ENCODE results near the gene CDH12.

Gene CDH12

DNA sequence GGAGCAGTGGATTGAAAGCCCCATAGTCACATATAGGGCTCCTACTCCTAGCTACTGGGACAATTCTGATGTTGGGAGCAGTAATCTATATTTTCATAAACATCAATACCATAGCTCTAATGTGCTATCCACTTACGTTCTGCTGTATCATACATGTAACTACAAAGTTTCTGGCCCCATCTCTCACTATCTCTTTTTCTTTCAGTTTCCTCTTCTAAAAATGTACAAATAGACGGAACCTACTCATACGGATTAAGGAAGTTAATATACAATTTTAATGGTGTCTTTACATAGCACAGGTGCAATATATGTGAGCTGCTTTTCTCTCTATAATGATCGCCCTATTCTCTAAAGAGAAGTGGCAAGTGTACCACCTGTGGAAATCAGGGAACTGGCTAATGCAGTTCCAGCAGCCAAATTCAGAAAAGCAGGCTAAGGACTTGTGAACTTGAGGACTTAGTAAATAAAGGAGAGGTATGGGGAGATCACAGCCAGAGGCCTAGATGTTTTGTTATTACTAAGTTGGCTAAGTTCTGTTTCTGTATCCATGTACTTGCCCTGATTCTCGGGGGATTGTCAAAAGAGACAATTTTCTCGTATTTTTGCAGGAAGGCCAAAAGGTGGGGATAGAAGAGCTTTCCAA lies 1021.9 kb downstream of the CDH12 start:
- Mint-ChIP-seq H3K27ac (no peak overlapping the region), H3K27me3 (ENCODE audit: low read depth) (no peaks in the 10 kb centered on the region), H3K36me3 (ENCODE audit: low read depth) (no peaks in the 10 kb centered on the region), H3K9me3 (peaks cover under 1% of the 10 kb centered on the region), H3K4me1 (ENCODE audit: low read depth) (no peaks in the 10 kb centered on the region), H3K4me3 (no peak overlapping the region)

DNA sequence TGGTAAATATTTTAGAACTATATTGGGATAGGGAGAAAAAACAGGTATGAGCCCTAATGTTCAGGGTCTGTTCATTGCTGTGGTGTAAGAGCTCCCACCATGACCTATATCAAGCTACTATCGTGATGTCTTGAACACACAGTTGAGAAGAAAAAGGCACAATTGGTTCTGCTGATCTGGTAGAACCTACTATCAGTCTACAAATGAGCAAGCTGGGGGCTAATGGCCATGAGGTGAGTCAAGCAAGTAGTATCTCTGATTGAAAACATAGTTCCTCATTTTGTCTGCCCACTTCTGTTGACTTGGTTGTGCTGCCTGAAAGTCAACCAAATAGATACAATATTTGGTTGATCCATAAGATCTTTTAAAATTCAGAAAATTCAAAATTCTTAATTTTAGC lies 1026.3 kb downstream of the CDH12 start:
- Mint-ChIP-seq H3K4me3 (no peak overlapping the region), H3K27me3 (ENCODE audit: low read depth) (no peaks in the 10 kb centered on the region), H3K27ac (no peak overlapping the region), H3K4me1 (ENCODE audit: low read depth) (no peaks in the 10 kb centered on the region), H3K36me3 (ENCODE audit: low read depth) (no peaks in the 10 kb centered on the region), H3K9me3 (peaks cover 4% of the 10 kb centered on the region)

DNA sequence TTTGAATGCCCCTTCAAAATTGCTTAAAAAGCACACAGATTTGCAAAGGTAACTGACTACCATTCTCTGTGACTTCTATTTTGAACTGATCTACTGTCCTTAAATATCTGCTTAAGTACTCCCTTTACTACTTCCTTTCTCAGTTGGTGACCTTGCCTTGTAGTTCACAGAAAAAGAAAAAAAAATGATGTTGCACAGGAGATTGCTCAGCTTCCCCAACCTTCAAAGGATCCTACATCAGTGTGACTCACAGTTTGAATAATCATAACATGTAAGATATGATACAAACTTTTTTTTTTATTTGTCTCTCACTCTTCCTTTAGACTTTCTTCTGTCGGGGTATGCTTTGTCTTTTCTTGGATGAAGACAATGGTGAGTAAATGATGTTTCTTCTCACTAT lies 1029.6 kb downstream of the CDH12 start:
- H3K27ac Mint-ChIP-seq: no peak overlapping the region
- peaks cover 4% of the 10 kb centered on the region for H3K9me3 Mint-ChIP-seq
- H3K36me3 Mint-ChIP-seq (ENCODE audit: low read depth): no peaks in the 10 kb centered on the region
- H3K4me1 Mint-ChIP-seq (ENCODE audit: low read depth): no peaks in the 10 kb centered on the region
- H3K27me3 Mint-ChIP-seq (ENCODE audit: low read depth): no peaks in the 10 kb centered on the region
- no peak overlapping the region for H3K4me3 Mint-ChIP-seq

DNA sequence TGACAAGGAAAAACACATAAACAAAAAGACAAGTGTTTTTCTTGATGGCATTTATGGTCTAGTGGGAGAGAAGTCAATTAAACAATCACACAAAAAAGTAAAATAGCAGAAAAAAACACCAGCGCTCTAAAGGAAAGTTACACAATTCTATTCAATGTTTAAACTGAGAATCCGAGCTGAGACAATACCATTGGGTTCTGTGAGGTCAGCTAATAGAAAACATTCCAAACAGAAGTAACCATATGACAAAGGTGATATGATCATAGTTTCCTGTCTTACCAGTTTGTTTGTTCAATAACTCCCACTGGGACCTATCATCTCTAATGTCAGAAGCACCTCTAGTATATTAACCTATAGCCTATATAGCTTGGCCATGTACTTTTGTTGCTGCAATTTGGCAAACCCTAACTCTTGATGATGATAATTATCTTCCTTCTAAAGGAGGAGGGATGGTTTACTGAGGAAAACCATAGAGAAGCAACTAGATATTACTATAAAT lies 1030.0 kb downstream of the CDH12 start:
- H3K4me1 Mint-ChIP-seq (ENCODE audit: low read depth): no peaks in the 10 kb centered on the region
- no peaks in the 10 kb centered on the region for H3K27me3 Mint-ChIP-seq (ENCODE audit: low read depth)
- H3K9me3 Mint-ChIP-seq: peaks cover 4% of the 10 kb centered on the region
- H3K27ac Mint-ChIP-seq: no peak overlapping the region
- H3K36me3 Mint-ChIP-seq (ENCODE audit: low read depth): no peaks in the 10 kb centered on the region
- H3K4me3 Mint-ChIP-seq: no peak overlapping the region

DNA sequence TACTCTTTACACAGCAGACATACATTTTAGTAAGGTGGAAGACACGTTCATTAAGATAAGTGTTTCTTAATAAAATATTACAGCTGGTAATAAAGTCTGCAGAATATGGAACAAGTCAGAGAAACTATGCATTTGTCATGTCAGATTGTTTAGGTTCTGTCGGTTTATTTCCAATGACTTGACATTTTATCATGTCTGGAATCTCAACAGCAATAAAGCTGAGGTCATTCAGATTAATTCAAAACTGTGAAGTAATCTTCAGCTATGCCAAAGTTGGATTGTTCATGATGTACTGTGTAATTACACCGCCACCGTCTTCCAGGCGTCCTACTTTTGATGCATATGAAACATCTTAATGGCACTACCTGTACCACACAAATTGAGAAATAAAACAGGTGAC lies 1032.6 kb downstream of the CDH12 start:
- no peak overlapping the region for H3K4me3 Mint-ChIP-seq
- no peaks in the 10 kb centered on the region for H3K27me3 Mint-ChIP-seq (ENCODE audit: low read depth)
- no peak overlapping the region for H3K27ac Mint-ChIP-seq
- peaks cover 3% of the 10 kb centered on the region for H3K4me1 Mint-ChIP-seq (ENCODE audit: low read depth)
- no peaks in the 10 kb centered on the region for H3K36me3 Mint-ChIP-seq (ENCODE audit: low read depth)
- H3K9me3 Mint-ChIP-seq: no peaks in the 10 kb centered on the region

DNA sequence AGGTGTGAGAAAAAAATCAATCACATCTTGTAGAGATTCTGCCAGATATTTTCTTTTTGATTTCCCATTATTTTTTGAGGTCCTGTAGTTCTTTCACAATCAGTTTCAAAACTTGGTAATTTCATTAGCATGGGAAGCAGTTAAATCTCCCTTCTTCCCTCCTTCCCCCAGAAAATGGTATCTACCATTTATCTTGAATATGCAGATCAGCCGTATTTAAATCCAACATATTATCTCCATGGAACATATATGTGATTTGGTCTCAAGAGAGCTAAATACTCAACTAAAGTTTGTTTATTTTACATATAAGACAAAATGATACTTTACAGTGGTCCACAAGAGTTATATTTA lies 1034.8 kb downstream of the CDH12 start:
- Mint-ChIP-seq H3K9me3 (no peaks in the 10 kb centered on the region), H3K4me1 (ENCODE audit: low read depth) (peaks cover 3% of the 10 kb centered on the region), H3K4me3 (no peak overlapping the region), H3K36me3 (ENCODE audit: low read depth) (no peaks in the 10 kb centered on the region), H3K27me3 (ENCODE audit: low read depth) (no peaks in the 10 kb centered on the region), H3K27ac (no peak overlapping the region)

DNA sequence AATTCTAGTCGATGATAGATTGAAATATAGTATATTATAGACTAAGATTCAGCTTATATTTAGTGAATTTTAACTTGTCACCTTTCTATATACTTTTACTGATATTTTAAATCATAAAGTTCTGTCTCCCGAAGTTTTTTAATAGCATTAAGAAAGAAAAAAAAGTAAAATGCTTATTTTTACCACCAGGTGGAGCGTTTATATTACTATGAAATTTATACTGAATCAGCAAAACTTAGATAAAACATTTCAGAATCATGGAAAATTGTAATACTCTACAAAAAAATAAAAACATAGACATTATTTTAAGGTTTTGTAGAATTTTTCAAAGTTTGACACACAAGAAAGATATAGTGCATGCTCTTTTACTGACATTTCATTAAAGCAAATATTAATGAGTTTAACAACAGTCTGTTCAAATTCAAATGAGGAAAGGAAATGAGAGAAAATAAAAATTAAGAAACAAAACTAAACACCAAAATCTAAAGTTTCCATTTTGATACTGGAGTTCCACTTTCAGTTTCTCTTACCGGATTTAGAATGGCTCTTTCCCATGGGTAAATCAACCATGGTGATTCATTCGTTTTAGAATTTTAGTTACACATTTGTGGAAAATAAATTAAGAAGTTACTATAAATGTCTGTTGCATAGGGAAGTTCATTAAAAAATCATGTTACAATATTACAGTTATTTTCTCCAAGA lies 1035.3 kb downstream of the CDH12 start:
- Mint-ChIP-seq H3K27me3 (ENCODE audit: low read depth) (no peaks in the 10 kb centered on the region), H3K4me1 (ENCODE audit: low read depth) (peaks cover 3% of the 10 kb centered on the region), H3K36me3 (ENCODE audit: low read depth) (no peaks in the 10 kb centered on the region), H3K4me3 (no peak overlapping the region), H3K27ac (no peak overlapping the region), H3K9me3 (no peaks in the 10 kb centered on the region)

DNA sequence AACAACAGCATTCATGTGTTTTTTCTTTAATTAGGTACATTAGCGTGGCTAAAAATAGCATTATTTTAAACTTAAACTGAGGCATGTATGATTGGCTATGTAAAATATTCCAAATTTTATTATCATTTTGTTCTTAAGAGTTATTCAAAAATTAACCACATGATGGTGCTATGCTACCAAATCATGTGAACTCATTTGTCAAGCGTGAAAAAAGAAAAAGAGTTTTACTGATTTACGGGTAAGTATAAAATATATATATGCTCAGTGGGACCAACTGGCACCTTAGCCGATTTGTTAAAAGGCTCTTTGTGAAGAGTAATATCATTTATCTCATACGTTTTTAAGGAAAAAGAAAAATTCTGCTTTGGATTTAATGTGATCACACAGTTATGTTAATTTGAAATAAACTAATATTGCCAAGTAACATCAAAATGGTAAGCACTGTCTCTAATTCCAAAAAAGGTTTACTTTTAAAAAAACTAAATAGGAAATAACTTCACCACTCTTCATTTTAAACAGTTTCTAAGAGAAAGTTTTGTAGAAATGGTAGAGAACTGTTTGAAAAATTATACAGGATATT lies 1042.3 kb downstream of the CDH12 start:
- no peak overlapping the region for H3K27ac Mint-ChIP-seq
- H3K9me3 Mint-ChIP-seq: no peaks in the 10 kb centered on the region
- H3K4me3 Mint-ChIP-seq: no peak overlapping the region
- H3K36me3 Mint-ChIP-seq (ENCODE audit: low read depth): no peaks in the 10 kb centered on the region
- H3K27me3 Mint-ChIP-seq (ENCODE audit: low read depth): no peaks in the 10 kb centered on the region
- no peaks in the 10 kb centered on the region for H3K4me1 Mint-ChIP-seq (ENCODE audit: low read depth)

DNA sequence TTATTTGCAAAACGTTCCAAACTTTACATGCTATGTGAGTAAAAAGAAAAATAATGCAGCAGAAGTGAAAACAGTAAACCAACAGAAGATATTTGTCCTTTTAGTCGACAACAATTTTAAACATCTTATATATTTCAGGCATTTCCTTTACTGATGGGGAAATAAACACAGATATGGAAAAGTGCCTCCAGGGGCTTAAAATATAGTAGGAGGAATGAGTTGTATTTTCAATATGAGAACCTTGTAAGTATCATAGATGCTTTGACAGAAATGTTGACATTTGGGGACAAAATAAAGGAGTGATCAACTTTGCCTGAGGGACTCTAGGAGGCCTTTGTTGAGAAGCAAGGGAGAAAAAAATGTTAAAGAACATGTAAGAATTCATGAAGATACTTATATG lies 1043.5 kb downstream of the CDH12 start:
- no peak overlapping the region for H3K4me3 Mint-ChIP-seq
- H3K4me1 Mint-ChIP-seq (ENCODE audit: low read depth): no peaks in the 10 kb centered on the region
- no peak overlapping the region for H3K27ac Mint-ChIP-seq
- no peaks in the 10 kb centered on the region for H3K36me3 Mint-ChIP-seq (ENCODE audit: low read depth)
- H3K9me3 Mint-ChIP-seq: no peaks in the 10 kb centered on the region
- H3K27me3 Mint-ChIP-seq (ENCODE audit: low read depth): no peaks in the 10 kb centered on the region

DNA sequence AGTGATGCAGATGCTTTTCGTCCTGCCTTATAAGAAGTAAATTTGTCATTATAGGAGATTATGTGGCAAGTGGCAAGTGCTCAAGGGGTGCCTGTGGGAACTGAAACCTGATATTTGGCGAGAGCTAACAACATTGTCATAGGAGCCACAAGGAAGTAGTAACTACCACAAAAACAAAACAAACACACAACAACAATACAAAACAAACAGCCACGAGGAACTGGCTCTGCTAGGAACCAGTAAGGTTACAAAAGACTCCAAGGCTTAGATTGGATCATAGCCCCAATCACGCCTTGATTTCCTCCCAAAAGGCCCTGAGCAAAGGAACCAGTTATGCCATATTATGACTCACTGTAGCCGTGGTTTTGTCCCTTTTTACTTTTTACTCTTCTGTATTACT lies 1045.2 kb downstream of the CDH12 start:
- H3K9me3 Mint-ChIP-seq: no peaks in the 10 kb centered on the region
- no peak overlapping the region for H3K27ac Mint-ChIP-seq
- H3K4me3 Mint-ChIP-seq: no peak overlapping the region
- H3K4me1 Mint-ChIP-seq (ENCODE audit: low read depth): no peaks in the 10 kb centered on the region
- H3K27me3 Mint-ChIP-seq (ENCODE audit: low read depth): no peaks in the 10 kb centered on the region
- no peaks in the 10 kb centered on the region for H3K36me3 Mint-ChIP-seq (ENCODE audit: low read depth)

DNA sequence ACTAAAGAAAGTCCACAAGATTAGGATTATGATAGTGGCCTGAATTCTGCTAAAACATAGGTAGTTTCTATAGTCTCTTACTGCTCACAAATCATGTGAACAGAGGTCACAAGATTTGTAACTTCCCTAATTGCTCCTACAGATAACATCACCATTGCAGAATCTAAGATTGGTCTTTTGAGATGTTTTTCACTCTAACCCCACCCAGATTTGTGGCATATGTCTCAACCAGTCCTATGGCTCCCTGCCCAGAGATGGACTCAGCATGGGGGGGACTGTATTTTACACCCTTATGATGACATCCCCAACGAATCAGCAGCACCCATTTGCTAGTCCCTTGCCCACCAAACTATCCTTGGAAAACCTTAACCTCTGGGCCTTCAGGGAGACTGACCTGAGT lies 1046.2 kb downstream of the CDH12 start:
- no peaks in the 10 kb centered on the region for H3K4me1 Mint-ChIP-seq (ENCODE audit: low read depth)
- H3K27me3 Mint-ChIP-seq (ENCODE audit: low read depth): no peaks in the 10 kb centered on the region
- no peak overlapping the region for H3K27ac Mint-ChIP-seq
- no peaks in the 10 kb centered on the region for H3K36me3 Mint-ChIP-seq (ENCODE audit: low read depth)
- H3K4me3 Mint-ChIP-seq: no peak overlapping the region
- H3K9me3 Mint-ChIP-seq: no peaks in the 10 kb centered on the region

DNA sequence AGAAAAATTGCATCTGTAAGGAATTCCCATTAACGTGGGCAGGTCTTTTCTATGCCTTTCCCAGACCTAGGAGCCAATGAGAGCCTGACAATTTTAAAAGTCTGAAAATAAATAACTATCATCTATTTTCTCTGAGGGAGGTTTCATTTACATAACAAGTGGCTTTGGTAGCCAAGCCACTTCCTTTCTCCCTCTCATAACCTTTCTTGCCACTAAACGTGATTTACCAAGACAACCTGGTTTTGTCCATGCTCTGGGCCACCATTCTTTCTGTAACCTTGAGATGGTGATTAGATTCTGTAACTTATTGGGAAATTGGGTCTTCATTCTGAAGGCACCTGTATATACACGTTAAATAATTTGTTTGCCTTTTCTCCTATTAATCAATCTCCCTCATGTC lies 1046.9 kb downstream of the CDH12 start:
- no peak overlapping the region for H3K4me3 Mint-ChIP-seq
- no peaks in the 10 kb centered on the region for H3K4me1 Mint-ChIP-seq (ENCODE audit: low read depth)
- no peaks in the 10 kb centered on the region for H3K36me3 Mint-ChIP-seq (ENCODE audit: low read depth)
- H3K27me3 Mint-ChIP-seq (ENCODE audit: low read depth): no peaks in the 10 kb centered on the region
- H3K9me3 Mint-ChIP-seq: no peaks in the 10 kb centered on the region
- no peak overlapping the region for H3K27ac Mint-ChIP-seq

DNA sequence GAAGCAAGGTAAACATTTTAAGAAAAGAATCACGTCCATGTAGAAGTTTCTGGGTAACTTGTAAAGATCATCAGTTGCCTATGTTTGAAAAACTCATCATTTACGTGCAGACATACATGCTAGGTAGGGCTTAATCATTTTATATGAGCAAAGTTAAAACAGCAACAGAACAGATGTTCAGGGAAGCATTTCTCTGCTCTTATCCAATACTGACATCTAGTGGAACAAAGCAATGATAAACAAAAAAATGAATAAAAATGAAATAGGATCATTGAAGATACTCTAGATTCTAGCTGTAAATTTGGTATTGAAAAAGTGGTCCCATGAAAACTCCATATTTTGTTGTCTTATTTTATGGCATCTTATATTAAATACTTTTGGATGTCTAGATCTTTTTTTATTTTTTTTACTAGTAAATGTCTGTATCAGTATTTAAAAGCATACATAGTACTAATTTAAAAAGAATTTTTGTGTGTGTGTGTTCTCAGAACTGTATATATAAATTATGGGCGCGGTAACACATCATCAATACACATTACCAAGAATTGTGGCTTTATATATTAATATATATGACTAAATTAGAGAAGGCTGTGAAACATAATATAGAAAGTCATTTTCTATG lies 1050.2 kb downstream of the CDH12 start:
- Mint-ChIP-seq H3K4me3 (no peak overlapping the region), H3K27me3 (ENCODE audit: low read depth) (no peaks in the 10 kb centered on the region), H3K4me1 (ENCODE audit: low read depth) (no peaks in the 10 kb centered on the region), H3K27ac (no peak overlapping the region), H3K36me3 (ENCODE audit: low read depth) (no peaks in the 10 kb centered on the region), H3K9me3 (no peaks in the 10 kb centered on the region)

DNA sequence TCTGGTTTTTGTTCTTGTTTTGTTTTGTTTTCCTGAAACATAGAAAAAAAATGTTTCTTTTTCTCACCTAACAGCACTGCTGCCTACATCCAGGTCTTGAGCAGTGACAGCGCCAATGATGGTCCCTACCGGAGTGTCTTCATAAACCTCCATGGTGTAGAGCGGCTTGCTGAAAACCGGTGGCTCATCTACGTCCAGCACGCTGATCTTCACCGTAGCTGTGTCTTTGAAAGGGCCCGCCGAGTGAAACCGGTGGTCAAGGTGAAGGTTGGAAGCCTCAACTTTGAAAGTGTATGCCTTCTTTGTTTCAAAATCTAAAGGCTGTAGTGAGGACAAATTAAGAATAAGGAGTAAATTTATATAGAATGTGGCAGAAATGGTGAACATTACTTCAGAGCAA lies 1051.0 kb downstream of the CDH12 start:
- Mint-ChIP-seq H3K36me3 (ENCODE audit: low read depth) (no peaks in the 10 kb centered on the region), H3K4me1 (ENCODE audit: low read depth) (no peaks in the 10 kb centered on the region), H3K4me3 (no peak overlapping the region), H3K27me3 (ENCODE audit: low read depth) (no peaks in the 10 kb centered on the region), H3K27ac (no peak overlapping the region), H3K9me3 (no peaks in the 10 kb centered on the region)

DNA sequence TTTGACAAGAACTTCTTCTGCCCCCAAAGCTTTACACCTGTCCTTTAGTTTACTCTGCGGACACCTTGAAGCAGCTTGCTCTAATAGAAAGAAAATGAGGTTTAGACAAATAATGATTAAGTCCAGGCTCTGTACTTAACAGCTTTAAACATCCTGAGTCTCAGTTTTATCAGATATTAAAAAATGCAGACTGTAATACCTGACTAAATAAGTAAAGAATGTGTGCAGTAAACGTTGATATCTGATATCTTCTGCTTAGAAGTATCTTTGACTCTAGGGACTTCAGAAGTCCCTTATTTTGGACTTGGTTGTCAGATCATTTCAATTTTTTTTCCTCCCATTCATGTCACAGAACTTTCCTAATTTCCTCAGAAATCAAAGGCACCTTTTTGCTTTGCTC lies 1060.4 kb downstream of the CDH12 start:
- H3K27me3 Mint-ChIP-seq (ENCODE audit: low read depth): no peaks in the 10 kb centered on the region
- no peaks in the 10 kb centered on the region for H3K4me1 Mint-ChIP-seq (ENCODE audit: low read depth)
- H3K36me3 Mint-ChIP-seq (ENCODE audit: low read depth): no peaks in the 10 kb centered on the region
- no peaks in the 10 kb centered on the region for H3K9me3 Mint-ChIP-seq
- no peak overlapping the region for H3K4me3 Mint-ChIP-seq
- no peak overlapping the region for H3K27ac Mint-ChIP-seq

Measured in T-helper 1 cell treated with Interleukin-12 subunit alpha and Interleukin-12 subunit beta and Interleukin-4 antibody, amounts not matched to agents 30 μg/mL and 1 μg/mL, for 36 hours (primary cell).